NCI-H748 (cell line): Measurements from ENCODE around the gene UBXN7.
"Not testable (repeated sequence)": the region's sequence is repeated elsewhere in the genome, so short reads cannot be mapped to it uniquely, and the experiment has no call there.

Experiments used
- DNase-seq: peaks from one replicate; lab custom pipeline; 2025; ENCODE audit not compliant: unreplicated experiment; lab: John Stamatoyannopoulos, UW

UBXN7 gene

GRCh38 chr3:196321162-196321561 lies 111.1 kb downstream of the UBXN7 start:
- no peak for DNase-seq

DNA sequence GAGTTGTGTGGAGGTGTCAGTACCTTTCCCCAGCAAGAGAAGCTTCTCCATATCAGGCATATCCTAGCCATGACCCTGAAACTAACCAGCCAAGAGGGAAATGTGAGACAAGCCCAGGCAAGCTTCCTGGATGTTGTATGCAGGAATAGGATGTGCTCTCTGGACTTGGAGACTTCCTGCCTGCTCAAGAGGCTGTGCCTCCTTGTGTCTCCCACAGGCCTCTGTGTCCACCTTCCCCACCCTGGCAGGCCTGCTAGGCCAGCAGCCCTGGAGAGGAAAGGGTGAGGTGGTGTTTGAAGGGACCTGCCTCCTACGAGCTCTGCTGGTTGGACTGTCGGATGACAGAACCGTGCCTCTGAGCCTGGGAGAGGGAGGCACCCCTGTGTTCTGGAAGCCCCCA lies 112.1 kb downstream of the UBXN7 start:
- no peak for DNase-seq

- DNase-seq: peak; percentile 89
These were observed 114.3 kb downstream of the UBXN7 start, which contains the start of gene DYNLT2B for GRCh38 chr3:196317687-196318467. DYNLT2B (minus strand) TSS chr3:196318240; CDS start chr3:196318152, 88 bp downstream.

DNA sequence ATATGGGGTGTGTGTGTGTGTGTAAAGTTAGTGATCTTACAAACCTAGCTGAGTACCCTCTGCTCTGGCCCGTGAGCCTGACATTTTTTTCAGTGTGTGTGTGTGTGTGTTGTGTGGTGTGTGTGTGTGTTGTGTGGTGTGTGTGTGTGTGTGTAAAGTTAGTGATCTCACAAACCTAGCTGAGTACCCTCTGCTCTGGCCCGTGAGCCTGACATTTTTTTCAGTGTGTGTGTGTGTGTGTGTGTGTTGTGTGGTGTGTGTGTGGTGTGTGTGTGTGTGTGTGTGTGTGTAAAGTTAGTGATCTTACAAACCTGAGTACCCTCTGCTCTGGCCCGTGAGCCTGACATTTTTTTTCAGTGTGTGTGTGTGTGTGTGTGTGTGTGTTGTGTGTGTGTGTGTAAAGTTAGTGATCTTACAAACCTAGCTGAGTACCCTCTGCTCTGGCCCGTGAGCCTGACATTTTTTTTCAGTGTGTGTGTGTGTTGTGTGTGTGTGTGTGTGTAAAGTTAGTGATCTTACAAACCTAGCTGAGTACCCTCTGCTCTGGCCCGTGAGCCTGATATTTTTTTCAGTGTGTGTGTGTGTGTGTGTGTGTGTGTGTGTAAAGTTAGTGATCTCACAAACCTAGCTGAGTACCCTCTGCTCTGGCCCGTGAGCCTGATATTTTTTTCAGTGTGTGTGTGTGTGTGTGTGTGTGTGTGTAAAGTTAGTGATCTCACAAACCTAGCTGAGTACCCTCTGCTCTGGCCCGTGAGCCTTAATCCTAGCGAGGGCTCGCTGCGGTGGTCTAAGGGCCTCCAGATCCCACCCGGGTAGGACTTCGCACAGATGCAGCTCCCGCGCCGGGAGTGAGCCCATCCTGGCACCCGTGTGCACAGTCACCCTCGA lies 115.2 kb downstream of the UBXN7 start:
- DNase-seq: not testable (repeated sequence)

DNA sequence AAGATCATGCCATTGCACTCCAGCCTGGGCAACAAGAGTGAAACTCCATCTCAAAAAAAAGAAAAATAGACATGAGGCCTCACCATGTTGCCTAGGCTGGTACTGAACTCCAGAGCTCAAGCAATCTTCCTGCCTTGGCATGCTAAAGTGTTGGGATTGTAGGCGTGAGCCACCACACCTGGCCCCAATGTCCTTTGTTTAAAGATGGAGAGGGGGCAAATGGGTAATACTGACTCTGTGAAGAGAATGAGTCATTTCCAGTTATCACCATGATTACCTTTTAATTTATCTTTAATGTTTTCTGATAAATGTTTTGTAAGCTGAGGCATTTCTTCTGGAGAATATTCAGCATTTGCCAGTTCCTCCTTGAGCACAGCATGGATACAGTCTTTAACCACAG lies 116.4 kb downstream of the UBXN7 start:
- no peak for DNase-seq

DNA sequence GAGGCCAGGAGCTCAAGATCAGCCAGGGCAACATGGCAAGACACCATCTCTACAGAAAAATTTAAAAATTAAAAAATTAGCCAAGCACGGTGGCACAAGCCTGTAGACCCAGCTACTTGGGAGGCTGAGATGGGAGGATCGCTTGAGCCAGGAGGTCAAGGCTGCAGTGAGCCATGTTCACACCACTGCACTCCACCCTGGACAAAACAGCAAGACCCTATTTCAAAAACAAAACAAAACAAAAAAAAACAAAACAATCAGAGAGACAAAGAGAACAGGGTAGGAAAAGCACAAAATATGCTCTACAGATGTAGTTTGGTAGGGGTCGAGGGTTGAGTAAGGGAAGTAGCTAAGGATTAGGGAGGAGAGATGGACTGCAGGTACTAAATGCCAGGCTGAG lies 117.6 kb downstream of the UBXN7 start:
- no peak for DNase-seq

- DNase-seq: not testable (repeated sequence)
These were observed 118.1 kb downstream of the UBXN7 start for GRCh38 chr3:196314086-196314485.

DNA sequence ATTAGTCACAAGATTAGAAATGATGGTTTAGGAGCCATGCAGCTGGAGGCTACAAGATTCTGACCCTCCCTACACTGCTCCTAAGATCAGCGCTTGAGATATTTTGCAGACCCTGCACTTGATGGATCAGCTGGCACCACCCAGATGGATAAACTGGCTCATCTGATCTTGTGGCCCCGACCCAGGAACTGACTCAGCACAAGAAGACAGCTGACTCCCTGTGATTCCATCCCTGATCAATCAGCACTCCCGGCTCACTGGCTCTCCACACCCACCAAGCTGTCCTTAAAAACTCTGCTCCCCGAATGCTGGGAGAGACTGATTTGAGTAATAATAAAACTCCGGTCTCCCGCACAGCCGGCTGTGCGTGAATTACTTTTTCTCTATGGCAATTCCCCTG lies 129.3 kb downstream of the UBXN7 start:
- not testable (repeated sequence) for DNase-seq

GRCh38 chr3:196302551-196302950 lies 129.7 kb downstream of the UBXN7 start:
- not testable (repeated sequence) for DNase-seq

- DNase-seq: no peak
These were observed 133.7 kb downstream of the UBXN7 start for GRCh38 chr3:196298521-196298920.
